HG03108 (cell line): ENCODE measurements around the gene ZNF276.
A peak's percentile ranks its signal among the peaks of the same experiment; 100 is the strongest.

Experiments
- ATAC-seq: cut with Tn5 transposase; IDR thresholded peaks from one replicate; pipeline ENCODE4 v1.9.1; 2021; ENCODE audit warnings: moderate library complexity; ENCODE audit not compliant: unreplicated experiment

Gene ZNF276

GRCh38 chr16:89711601-89712273 lies 9.6 kb upstream of the ZNF276 start:
- ATAC-seq, result no peak

GRCh38 chr16:89712274-89712781 lies 9.0 kb upstream of the ZNF276 start:
- no peak for ATAC-seq

DNA sequence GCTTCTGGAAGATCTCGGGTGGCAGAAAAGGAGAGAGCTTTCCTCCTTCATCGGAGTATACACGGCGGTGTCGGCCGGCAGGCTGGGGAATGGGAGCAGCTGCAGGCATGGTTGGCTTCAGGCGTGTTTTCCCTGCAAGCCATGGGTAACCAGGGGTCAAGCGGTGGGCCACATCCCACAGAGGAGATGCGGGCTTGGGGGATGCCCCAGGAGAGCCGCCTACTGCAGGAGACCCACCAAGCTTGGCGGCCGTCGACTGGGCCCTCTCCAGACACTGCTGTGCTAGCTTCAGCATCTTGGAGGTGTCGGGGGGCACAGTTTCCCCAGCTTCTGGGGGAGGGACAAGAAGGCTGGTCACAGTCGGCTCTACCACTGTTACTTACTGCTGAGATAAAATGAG lies 4.8 kb upstream of the ZNF276 start:
- ATAC-seq, result no peak

GRCh38 chr16:89716916-89717687 lies 4.2 kb upstream of the ZNF276 start:
- no peak for ATAC-seq

DNA sequence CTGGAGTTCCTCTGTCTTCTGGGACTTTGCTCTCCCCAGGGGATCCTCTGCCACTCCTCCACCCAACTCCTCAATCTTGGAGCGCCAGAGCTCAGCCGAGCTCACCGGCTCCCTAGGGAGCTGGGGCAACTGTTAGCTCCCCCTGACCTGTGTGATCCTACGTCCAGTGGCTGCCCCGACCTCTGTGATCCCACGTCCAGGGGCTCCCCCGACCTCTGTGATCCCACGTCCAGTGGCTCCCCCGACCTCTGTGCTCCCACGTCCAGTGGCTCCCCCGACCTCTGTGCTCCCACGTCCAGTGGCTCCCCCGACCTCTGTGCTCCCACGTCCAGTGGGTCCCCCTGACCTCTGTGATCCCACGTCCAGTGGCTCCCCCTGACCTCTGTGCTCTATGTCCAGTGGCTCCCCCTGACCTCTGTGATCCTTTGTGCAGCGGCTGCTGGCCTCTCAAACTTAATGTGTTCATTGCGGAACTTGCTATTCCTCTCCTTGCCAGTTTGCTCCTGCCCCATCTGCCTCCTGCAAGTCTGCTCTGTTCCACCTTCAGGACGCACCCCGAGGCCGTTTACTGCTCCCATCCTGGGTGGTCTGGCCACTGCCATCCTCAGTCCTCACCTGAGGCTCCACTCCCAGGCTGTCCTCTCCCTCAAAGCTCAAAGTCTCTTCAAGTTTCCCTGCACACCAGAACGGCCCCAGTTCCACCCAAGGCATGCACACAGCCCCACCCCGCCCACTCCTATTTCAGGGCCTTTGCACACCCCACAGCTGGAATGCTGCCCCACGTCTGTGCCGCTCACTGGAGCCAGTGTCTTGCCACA lies 3.4 kb upstream of the ZNF276 start:
- no peak for ATAC-seq

- ATAC-seq, result peak; percentile 20
These were observed 855 bp upstream of the ZNF276 start for GRCh38 chr16:89720551-89720812.

DNA sequence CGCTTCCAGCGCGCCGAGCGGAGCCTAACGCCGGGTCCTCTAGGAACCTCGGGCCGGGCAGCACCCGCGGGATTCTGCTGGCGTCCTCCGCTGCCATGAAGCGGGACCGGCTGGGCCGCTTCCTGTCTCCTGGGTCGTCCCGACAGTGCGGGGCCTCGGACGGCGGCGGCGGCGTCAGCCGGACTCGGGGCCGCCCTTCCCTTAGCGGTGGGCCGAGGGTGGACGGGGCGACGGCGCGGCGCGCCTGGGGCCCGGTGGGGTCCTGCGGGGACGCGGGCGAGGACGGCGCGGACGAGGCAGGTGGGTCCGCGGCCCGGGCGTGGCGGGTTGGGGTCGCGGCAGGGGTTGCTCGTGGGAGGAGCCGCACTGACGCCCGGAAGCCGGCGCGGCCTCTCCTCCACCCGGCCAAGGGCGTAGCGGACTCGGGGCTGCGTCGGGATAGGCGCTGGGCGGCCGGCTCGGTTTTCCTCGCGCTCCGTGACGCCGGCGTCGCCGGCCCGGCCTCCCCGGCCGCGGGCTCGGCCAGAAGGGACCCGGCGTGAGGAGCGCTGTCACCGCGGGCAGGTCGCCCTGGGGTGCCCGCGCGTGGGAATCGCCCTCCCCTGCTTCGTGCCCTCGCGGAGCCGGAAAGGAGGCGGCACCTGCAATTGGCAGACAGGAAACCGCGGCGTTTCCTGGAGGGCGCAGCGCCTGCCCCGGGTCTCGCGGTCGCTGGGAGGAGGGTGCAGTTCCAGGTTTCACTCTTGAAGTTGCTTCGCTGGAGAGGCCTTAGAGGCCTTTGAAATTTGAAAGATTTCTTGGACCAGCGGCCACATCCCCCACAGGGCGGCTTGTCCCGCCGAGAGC lies 432 bp downstream of the ZNF276 start:
- ATAC-seq, result peak; percentile 25

DNA sequence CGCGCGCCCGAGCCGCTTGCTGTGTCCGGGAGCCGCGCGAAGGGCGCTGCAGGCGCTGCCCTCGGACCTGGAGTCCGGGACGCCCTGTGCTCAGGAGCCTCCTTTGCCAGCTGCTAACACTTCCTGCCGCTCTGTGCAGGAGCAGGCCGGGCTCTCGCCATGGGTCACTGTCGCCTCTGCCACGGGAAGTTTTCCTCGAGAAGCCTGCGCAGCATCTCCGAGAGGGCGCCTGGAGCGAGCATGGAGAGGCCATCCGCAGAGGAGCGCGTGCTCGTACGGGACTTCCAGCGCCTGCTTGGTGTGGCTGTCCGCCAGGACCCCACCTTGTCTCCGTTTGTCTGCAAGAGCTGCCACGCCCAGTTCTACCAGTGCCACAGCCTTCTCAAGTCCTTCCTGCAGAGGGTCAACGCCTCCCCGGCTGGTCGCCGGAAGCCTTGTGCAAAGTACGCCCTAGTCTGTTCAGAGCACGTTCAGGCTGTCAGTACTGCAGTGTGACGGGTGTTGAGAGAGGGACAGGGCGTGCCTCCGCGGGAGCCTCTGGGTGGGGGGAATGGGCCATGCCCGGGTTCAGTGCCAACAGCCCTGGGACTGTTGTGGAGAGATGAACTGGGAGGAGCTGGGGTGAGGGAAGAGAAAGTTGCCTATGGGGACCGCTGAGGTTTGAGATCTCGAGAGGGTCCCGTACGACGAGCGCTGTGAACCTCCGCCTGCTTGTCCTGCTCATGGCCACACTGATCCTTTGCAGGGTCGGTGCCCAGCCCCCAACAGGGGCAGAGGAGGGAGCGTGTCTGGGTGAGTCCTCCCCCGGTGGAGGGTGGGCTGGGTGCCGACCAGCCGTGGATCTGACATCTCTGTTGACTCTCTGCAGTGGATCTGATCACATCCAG lies 1.3 kb downstream of the ZNF276 start:
- no peak for ATAC-seq

GRCh38 chr16:89723279-89724250 lies 2.2 kb downstream of the ZNF276 start:
- no peak for ATAC-seq

DNA sequence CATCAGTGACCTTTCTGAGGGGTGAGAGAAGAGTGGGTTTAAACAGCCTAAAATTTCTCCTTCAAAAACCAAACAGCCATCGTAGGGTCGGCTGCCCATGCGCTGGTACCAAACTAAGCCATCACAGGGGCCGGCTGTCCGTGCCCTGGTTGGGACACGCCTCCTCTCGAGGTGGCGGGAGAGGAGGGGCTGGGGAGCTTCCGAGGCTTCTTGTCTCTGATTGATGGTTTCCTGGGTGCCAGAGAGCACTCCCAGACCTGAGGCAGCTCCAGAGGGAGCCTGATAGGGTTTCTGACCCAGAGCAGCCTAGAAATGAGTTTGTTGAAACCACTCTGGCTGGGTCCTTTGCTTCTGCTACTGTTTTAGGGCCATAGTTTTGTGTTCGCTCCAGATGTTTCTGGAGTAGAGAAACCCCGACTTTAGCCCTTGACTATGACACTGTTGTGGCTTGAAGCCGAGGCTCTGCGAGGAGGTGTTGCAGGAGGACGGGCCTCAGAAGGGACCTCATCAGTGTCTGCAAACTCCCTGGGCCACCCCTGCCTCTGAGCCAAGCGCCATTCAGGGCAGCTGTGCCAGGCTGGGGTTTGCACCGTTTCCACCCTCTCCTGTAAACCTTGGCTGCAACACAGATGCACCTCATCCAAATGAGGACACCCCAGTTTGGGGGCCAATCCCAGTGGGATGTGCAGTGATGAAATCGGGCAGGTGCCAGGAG lies 6.2 kb downstream of the ZNF276 start:
- no peak for ATAC-seq

GRCh38 chr16:89729293-89729692 lies 8.0 kb downstream of the ZNF276 start:
- ATAC-seq, result no peak

- no peak for ATAC-seq
These were observed 8.7 kb downstream of the ZNF276 start for GRCh38 chr16:89729863-89730593.

- no peak for ATAC-seq
These were observed 9.4 kb downstream of the ZNF276 start for GRCh38 chr16:89730610-89731234.

- ATAC-seq, result no peak
These were observed 11.0 kb downstream of the ZNF276 start for GRCh38 chr16:89732142-89732917.

GRCh38 chr16:89732918-89733242 lies 11.5 kb downstream of the ZNF276 start:
- ATAC-seq, result no peak

DNA sequence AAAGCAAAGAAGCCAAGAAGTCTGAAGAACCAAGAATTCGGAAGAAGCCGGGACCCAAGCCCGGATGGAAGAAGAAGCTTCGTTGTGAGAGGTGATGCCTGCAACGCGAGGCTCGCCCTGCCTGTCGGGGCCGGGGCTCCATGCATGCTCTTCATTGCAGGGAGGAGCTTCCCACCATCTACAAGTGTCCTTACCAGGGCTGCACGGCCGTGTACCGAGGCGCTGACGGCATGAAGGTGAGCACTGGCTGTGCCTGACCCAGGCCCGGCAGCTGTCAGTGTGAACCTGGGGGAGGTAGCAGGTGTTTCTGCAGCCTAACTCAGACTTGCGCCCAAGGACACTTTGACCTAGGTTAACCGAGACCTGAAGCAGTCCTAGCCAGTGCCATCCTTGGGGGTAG lies 12.0 kb downstream of the ZNF276 start:
- ATAC-seq, result no peak
